GM19043 (cell line): ENCODE data around the gene GYS1.
"Not testable (repeated sequence)": the region's sequence is repeated elsewhere in the genome, so short reads cannot be mapped to it uniquely, and the experiment has no call there.

Source experiments
- ATAC-seq: cut with Tn5 transposase; IDR thresholded peaks from one replicate; pipeline ENCODE4 v1.9.1; 2021; ENCODE audit warnings: low read depth; ENCODE audit not compliant: unreplicated experiment

Gene GYS1

DNA sequence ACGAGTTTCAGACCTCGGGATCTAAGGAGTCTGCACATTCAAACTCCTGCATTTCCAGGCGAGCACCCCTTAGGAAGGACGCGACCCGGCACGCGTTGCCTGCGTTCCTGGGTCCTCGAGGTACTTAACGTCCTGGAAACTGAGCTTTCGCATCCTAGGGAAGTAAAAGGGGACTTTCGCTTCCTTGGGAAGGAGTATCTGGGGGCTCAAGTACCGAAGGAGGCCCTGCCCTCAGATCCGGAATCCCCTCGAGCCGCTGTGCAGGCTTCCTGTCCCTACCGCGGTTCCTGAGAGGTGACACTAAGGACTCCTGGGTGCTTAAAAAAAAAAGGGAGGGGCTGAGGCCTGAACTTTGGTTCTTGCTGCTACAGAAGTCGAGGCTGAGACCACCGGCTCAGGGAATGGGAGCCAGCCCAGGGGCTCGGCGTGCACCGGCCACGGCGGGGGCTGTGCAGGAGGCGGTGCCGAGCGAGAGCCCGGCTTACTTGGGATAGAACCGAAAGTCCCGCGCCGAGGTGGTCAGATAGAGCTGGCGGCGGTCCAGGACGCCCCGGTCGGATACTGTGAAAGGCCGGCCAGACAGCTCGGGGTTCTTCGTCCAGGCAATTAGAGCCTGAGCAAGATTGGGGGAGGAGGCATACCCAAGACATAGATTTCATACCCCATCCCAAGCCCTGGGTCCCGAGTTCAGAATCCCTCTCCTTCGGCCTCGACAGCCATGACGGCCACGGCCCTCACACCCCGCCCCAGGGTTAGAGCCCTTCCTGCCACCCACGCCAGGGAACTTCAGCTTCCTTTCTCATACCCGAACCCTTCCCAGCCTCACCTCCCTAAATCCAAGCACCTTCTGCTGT is 25.5 kb upstream of the GYS1 start:
- not testable (repeated sequence) for ATAC-seq

DNA sequence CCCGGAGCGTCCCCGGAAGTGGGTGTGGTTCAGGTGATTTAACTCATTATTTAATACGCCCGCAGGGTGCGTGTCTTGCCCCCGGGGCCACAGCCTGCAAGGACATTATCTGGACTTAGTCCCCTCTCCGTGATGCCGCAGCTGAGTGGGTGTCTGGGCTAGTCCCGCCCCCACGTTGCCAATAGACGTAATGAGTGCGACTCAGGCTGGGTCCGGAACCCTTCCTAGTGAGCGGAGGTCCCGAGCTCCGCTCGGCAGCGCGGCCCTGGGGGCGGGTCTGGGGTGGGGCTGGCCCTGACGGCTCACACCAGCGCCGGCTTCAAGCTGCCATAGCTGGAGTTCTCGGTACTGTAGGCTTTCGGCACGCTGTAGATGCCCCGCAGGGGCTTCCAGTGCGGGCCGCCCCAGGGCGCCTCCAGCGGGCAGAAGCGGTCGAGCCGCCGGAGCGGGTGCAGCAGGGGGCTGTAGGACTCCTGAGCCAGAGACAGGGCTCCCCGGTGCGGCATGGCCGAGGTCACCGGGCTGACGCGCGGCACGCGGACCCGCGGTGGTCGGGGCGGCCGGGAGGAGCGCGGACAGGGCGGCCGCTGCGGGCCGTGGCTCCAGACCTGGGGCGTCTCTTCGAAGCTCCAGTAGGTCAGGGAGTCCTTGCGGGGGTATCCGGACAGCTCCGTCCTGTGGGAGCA is 24.7 kb upstream of the GYS1 start:
- ATAC-seq, result no peak

DNA sequence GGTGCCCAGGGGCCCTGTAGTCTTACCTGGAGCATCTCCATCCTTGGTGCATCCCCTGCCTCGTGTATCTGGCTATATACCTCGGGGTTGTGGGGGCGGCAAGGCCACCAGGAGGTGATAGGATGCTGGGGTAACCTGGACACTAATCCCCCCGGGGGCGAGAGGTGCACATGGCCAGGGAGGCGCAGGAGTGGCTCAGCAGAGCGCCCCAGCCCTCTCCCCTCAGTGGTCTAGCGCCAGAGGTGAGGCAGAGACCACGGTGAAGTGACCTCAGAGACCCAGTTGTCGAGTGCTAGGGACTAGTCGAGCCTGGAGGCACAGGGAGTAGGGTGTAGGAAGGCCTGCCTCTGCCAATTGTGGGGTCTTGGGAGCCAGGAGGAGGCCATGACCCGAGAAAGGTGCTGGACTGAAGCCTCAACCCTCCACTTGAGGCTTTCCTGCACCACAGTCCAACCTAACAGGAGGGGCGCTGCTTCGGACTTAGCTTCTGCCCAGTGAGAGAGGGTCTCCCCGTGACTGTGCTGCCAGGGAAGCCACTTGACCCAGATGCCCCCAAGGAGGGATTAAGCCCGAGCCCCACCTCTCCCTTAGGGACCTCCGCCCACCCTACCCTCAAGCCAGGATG is 24.0 kb upstream of the GYS1 start, which contains the start of gene LHB:
Gene LHB (minus strand): TSS at position 51 of the 625 bp plus-strand sequence. CDS start 10 bp downstream, at position 41.
- ATAC-seq, result no peak

DNA sequence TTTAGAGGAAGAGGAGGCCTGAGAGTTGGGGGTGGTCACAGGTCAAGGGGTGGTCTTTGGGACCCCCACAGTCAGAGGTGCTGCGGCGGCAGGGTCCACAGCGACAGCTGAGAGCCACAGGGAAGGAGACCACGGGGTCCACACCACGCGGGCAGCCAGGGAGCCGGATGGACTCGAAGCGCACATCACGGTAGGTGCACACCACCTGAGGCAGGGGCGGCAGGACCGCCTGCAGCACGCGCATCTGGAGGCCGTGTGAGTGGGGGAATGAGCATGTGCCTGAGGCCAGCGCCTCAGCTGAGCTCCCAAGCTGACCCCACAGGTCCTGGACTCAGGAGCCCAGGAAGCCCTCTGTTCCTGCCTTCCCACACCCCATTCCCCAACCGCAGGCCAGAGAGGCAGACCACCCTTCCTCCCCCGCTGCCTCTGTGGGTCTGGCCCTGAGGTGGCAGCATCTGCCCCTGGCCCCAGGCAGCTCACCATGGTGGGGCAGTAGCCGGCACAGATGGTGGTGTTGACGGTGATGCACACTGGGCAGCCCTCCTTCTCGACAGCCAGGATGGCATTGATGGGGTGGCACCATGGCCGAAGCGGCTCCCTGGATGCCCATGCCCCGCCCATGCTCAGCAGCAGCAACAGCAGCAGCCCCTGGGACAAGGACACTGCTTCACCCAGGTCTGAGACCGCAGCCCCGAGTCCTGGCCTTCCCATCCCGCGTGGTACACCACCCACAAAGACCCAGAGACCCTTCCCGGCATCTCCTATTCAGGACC is 23.1 kb upstream of the GYS1 start:
- ATAC-seq, result no peak

DNA sequence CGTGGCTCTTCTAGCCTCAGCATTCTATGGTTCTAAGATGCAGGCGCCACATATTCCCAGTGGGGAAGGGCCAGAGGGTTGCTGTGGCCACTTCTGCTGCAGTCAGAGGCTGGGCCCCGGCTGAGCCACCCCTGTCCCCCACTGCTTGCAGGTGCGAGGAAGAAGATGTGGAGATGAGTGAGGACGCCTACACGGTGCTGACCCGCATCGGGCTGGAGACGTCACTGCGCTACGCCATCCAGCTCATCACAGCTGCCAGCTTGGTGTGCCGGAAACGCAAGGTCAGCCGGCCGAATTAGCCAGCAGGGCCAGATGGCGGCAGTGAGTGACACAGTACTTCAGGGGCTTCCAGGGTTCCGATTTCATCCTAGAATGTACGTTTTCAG is 21.8 kb upstream of the GYS1 start:
- ATAC-seq, result no peak

DNA sequence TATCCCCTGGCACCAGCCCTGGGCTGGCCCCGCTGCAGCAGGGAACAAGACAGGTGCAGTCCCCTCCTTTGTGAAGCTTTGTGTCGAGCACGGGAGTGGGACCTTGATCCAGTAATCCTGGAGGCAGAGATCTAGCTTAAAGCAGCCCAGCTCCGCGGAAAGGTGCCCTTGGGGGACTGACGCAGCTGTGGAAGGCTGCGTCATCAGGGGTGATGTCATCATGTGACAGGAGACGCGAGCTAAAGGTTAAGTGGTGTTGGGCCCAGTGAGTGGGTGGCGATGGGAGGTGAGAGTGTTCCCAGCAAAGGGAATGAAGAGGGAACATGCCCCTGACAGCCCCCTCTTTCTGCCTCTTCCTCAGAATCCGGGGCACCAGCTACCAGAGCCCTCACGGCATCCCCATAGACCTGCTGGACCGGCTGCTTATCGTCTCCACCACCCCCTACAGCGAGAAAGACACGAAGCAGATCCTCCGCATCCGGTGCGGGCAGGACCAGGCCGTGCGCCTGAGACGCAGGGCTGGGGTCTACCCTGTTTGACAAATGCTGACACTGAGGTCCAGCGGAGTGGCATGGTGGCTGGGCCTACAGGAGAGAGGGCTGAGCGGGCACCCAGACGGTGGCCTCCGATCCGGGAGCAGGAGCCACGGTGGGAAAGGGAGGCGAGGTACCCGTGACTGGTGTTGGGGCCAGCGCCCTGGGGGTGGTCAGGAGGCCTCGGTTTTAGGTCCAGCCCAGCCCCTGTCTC is 21.2 kb upstream of the GYS1 start:
- ATAC-seq, result no peak

DNA sequence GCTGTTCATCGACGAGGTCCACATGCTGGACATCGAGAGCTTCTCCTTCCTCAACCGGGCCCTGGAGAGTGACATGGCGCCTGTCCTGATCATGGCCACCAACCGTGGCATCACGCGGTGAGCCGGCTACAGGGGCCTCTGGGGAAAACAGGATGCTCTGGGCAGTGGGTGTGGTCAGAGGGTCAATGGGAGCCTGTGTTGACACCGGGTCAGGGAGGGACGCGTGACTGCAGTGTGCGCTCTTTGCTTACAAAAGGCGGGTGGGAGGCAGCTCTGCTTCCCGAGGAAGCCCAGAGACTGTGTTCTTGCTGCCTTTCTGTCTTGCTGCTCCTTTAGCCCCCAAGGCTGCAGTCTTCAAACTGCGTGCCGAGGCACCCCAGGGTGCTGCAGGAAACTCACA is 18.1 kb upstream of the GYS1 start:
- no peak for ATAC-seq

DNA sequence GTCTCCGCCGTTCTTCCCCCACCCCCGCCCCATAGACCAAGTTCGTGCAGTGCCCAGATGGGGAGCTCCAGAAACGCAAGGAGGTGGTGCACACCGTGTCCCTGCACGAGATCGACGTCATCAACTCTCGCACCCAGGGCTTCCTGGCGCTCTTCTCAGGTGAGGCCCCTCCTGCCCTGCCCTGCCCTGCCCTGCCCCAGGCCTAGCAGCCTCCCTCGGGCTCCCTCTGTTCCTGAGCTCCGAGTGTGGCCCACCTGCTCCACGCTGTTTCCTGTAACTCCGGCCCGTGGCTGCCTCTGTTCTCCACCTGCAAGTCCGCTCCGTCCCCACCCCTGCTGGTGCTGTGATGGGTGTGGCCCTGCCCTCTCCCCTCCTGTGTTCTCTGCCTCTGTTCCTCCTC is 17.3 kb upstream of the GYS1 start:
- no peak for ATAC-seq

DNA sequence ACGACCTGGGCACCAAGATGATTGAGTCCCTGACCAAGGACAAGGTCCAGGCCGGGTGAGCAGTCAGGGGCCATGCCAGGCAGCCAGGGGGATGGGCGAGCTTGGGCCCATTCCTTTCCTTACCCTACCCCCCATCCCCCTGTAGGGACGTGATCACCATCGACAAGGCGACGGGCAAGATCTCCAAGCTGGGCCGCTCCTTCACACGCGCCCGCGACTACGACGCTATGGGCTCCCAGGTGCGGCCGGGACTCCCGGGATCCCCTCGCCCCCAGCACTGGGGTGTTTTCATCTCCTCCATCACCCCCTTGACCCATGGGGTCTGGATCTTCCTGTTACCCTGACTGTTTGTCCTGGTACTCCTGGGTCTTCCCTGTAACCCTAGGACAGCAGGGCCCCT is 16.7 kb upstream of the GYS1 start:
- ATAC-seq, result no peak

DNA sequence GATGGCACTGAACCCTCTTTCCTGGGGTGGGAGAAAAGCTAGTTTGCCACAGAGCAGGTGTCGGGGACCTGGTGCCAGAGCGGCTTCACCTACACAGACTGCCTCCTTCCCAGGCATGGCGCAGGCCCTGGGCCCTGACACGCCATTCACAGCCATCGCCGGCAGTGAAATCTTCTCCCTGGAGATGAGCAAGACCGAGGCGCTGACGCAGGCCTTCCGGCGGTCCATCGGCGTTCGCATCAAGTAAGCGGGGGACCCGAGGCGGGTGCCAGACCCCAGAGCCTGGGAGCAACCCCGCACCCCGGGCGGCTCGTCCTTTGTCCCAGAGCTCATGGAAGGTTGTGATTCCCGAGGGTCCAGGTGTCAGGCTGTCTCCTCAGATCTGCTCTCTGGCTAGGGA is 13.8 kb upstream of the GYS1 start:
- no peak for ATAC-seq

DNA sequence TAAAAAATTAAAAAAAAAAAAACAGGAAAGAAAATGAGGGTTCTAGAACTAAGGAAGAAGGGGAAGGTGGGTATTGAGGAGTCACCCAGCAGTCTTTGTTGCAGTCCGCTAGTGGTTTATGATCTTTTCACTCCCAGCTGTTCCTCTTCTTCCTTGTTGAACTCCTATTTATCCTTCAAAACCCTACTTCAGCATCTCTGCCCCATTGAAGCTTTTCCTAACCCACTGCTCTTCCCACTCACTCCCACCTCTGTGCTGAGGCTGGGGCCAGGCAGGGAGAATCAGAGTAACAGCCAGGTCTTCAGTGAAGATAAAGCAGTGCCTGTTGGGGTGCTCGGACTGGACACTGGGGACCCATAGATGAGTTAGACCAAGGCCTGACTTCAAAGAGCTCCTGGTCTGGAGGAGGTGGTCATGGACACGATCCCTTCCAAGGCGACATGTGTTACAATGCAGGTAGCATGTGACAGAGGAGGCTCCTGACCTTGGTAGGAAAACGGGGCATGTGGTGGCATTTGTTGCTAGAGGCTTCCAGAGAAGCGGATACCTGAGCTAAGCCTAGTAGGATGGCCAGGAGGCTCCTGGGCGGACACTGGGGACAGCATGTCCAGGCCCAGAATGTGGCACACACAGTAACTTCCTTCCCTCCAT is 12.0 kb upstream of the GYS1 start:
- no peak for ATAC-seq

DNA sequence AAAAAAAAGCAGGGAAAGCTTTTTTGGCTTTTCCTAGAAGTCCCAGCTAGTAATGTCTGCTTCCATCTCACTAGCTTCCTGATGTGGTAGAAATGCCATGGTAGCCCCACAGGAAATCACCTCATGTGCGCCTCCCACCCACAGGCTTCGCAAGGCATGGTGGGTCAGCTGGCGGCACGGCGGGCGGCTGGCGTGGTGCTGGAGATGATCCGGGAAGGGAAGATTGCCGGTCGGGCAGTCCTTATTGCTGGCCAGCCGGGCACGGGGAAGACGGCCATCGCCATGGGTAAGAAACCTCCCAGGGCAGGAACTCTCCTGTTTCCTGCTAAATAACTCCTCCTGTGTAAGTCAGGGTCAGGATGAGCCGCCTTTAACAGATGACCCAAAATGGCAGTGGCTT is 11.0 kb upstream of the GYS1 start:
- ATAC-seq, result no peak

DNA sequence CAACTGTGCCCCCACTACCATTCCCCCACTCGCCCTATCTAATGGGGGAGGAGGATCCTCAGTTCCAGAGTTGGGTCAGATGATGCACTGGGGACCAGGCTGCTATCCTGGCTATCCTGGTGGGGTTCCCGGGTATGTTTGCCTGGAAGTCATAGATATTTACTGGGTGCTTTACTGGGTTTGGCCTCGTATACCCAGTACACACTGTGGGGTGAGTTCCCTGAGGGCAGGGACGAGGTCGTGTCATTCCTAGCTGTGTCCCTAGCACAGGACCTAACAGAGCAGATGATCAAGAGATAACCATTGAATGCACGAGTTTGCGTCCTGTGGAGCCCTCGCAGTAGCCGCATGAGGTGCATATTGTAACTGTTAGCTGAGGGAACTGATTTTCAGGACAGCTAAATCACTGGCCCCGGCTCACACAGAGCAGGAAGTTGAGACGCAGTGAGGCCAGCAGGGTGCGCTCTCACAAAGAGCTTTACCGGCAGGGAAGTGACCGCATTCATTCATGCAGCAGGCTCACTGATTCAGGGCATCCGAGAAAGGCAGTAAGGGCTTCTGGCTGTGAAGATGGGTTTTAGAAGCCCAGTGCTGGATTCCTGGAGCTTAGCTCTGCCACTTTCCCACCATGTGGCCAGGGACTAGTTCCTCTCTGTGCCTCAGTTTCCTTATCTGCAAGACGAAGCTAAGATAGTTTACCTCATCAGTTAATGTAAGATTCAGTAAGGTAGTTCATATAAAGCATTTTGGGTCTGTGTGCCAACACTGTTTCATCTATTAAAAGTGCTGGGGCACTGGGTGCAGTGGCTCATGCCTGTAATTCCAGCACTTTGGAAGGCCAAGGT is 6.6 kb upstream of the GYS1 start:
- ATAC-seq, result no peak

DNA sequence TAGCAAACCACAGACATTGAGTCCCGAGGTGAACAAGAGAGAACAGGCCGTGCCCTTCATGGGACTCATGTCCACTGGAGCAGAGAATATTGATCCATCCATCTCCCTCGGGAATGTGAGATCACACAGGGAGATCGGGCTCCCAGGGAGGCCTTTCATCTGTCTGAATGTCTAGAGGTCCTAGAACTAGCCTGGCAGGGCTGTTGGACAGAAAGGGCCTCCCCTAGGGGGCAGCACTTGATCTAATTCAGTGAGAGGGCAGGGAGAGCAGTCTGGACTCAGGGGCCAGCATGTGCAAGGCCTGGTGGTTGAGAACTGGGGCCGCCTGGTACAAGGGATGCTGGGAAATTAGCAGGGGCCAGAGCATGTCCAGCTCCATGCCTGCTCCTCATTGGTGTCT is 4.9 kb upstream of the GYS1 start:
- no peak for ATAC-seq

DNA sequence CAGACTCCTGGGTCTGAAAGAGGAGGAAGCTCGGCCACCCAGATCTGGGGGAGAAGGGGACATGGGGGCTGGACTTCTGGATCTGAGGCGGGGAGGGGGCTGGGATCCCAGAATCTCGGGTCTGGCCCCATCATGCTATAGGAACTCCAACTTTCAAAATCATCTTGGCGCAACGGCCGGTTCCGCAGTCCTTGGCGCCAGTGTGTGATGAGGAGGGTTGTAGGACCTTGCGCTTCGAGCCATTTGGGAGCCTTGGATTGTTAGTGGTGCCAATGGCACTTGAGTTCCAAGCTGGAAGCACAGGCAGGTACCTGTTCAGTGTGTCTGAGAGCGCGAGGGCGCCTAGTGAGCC is 902 bp upstream of the GYS1 start:
- ATAC-seq, result no peak

DNA sequence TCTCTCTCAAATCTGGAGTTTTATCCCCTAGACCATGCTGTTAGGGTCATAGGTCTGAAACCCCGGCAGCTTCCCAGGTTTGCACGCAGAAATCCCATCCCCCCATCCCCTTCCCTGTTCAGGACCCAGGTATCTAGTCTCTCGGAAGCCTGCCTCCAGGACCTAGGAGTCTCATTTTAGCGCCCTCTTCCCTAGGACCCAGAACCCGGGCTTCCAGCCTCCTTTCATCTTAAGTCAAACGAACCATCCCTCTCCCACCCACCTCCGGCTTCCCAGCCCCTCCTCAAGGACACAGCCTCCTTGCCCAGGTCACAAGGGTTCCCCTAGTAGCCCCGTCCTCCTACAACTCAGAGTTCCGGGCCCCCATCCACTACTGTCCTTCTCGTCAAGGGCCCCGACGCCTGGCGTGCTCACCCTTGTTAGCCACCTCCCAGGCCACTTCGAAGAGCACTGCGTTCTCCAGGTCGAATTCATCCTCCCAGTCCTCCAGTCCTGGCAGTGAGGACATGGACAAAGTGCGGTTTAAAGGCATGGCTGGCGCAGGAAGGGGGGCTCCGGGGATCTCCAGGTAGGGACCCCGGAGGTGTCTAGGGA is 431 bp downstream of the GYS1 start:
- no peak for ATAC-seq

DNA sequence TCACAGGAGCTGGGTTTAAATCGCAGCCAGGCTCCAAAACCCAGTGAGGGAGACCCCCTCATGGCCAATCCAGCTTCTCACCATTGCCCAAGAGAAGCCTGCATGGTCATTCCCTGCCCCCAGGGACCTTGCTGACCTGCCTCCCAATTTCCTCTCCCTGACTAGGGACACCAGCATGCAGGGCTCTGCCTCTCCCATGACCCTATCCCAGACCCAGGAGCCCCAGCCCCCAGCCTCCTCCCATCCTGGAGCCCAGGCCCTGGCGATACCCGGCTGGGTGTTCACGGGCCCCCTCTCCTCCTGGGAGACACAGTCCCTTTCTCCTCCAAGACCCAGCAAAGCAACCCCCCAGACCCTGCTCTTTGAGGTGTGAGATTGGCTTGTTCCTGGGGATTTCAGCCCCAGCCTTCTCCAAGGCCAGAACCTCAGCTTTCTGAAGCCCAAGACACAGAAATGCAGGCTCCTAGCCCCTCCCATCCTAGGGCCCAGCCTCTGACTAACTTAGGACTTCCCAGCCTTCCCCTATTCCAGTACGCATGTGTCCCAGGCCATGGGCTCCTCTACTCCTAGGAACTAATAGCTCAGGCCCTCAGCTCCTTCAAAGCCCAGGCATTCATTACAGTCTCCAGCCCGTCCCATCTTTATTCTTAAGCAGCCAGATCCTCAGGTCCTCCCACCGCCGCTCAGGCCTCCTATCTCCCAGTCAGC is 1.1 kb downstream of the GYS1 start:
- no peak for ATAC-seq
